Esophagus (tissue), 2 donors: ENCODE data around the gene DPF1. TPM values are rescaled to one million over a fixed set of nuclear protein-coding genes. Genes with fewer than 3 reads are reported as not detected.
A peak's percentile ranks its signal among the peaks of the same experiment; 100 is the strongest.

Source experiments
- H3K27ac ChIP-seq, 2 donors: one replicate each; pipeline ENCODE4 v1.5.1; 2013; ENCODE audit warnings: low read depth in 2 of 2, mild to moderate bottlenecking in 2 of 2, inconsistent platforms in 1 of 2, low read length in 1 of 2, moderate library complexity in 1 of 2
- H3K27me3 ChIP-seq, 2 donors: one replicate each; pipeline ENCODE4 v1.6.1; 2013; ENCODE audit warnings: low read length in 2 of 2, control low read depth in 1 of 2, mild to moderate bottlenecking in 1 of 2; ENCODE audit not compliant: insufficient read depth in 2 of 2, control insufficient read depth in 1 of 2
- H3K36me3 ChIP-seq, 2 donors: one replicate each; pipeline ENCODE4 v1.6.1; 2013; ENCODE audit warnings: low read length in 1 of 2; ENCODE audit not compliant: control insufficient read depth in 2 of 2, insufficient read depth in 2 of 2
- H3K4me1 ChIP-seq, 2 donors: one replicate each; pipeline ENCODE4 v1.6.1; 2013; ENCODE audit warnings: low read length in 1 of 2; ENCODE audit not compliant: control insufficient read depth in 2 of 2, insufficient read depth in 2 of 2
- H3K4me3 ChIP-seq, 2 donors: one replicate each; pipeline ENCODE4 v1.5.1; 2013; ENCODE audit warnings: low read length in 2 of 2, mild to moderate bottlenecking in 2 of 2, low read depth in 1 of 2, moderate library complexity in 1 of 2
- H3K9me3 ChIP-seq, 2 donors: one replicate each; pipeline ENCODE4 v1.6.1; 2013; ENCODE audit warnings: mild to moderate bottlenecking in 2 of 2, low read depth in 1 of 2, low read length in 1 of 2, moderate library complexity in 1 of 2; ENCODE audit not compliant: control insufficient read depth in 2 of 2, insufficient read depth in 1 of 2
- WGBS, 2 donors: extraction: QIAGEN DNeasy Blood & Tissue Kit; methylation state at CpG; one replicate each; pipeline ENCODE4 v1.1.7; 2013; 5-methylcytosine and 5-hydroxymethylcytosine counted together
- polyA plus RNA-seq, 2 donors: library from polyadenylated mRNA; stranded (reverse); fragments of 200-250 nt; gene quantifications; one replicate each; pipeline ENCODE4 v1.2.3, GENCODE V29; 2013
- donor health status: healthy with polysubstance abuse.
- donor health status: Bipolar disorder and iron deficiency.

Gene DPF1
- under 1 TPM; 0.06 to 0.08 TPM for polyA plus RNA-seq

DNA sequence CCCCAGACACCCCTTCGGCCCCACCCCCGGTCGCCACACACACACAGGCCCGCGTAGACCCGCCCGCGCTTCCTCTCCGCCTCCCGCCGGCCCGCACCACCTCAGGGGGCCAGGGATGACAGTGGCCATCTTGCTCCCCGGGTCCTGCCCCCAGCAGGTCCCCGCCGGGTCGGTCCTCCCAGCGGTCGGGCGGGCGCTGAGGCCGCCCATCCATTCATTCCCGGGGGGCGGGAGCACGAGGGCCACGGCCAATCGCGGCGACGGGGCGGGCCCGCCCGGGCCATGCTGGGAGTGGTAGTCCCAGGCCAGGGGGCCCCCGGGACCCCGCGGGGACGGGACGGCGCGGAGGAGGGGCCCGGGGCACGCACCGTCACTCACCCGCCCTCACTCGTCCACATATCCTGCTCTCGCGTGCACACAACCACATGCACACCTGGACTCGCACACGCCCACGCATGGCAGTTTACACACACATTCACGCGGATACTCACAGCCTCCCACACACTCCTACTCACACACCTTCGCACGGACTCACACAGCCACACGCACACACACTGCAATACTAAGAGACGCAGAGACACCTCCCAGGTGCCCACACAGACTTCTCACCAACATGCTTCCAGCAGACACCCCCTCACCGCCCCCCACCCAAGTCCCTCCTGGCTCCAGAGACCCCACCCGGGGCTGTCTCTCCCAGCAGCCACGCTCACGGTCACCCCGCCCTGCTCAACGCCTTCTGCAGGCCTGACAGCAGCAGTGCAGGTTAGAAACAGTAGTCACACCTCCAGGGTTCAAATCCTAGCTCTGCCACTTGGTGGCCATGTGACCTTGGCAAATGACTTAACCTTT, at the start of gene DPF1:
DPF1 (minus strand) TSS at position 209 of the 849 bp plus-strand sequence; CDS start at position 129, 80 bp downstream.
- peaks cover 0 to 24% of the 10 kb centered on the region in 2 donors for H3K27me3 ChIP-seq
- H3K4me3 ChIP-seq: peak within 1 kb of the TSS; percentile 41 to 42
- H3K27ac ChIP-seq: no peak within 1 kb of the TSS
- no peaks in the 10 kb centered on the region for H3K9me3 ChIP-seq
- WGBS, 2 donors: 3 to 4% methylated on average over 44 to 61 of the region's 61 CpGs
- peaks cover 3 to 14% of the 10 kb centered on the region in 2 donors for H3K4me1 ChIP-seq
- no peaks in the 10 kb centered on the region for H3K36me3 ChIP-seq

DNA sequence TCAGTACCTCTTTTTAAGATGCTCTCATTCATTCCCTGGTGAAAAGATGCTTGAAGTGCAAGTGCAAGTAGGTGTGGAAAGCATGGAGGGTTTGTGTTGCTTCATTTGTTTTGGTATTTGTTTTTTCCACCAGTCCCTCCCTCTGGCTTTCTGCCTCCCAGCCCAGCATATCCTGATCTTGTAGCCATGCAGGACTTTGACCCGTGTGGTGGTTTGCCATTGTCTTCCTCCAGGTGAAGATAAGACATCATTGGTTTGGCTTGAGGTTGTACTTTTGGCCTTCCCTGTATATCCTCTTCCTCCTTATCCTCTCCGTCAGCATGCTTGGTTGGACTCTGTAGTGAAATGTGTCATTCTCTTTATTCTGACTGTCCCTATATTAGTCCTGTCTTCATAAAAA, 49.5 kb upstream of the DPF1 start:
- Histone ChIP-seq H3K27ac (no peak overlapping the region), H3K9me3 (no peaks in the 10 kb centered on the region), H3K27me3 (no peaks in the 10 kb centered on the region), H3K4me1 (peaks cover 0 to 6% of the 10 kb centered on the region in 2 donors), H3K36me3 (no peaks in the 10 kb centered on the region), H3K4me3 (no peak overlapping the region)
- WGBS, 2 donors: 68 to 71% methylated on average over 2 of the region's 2 CpGs

DNA sequence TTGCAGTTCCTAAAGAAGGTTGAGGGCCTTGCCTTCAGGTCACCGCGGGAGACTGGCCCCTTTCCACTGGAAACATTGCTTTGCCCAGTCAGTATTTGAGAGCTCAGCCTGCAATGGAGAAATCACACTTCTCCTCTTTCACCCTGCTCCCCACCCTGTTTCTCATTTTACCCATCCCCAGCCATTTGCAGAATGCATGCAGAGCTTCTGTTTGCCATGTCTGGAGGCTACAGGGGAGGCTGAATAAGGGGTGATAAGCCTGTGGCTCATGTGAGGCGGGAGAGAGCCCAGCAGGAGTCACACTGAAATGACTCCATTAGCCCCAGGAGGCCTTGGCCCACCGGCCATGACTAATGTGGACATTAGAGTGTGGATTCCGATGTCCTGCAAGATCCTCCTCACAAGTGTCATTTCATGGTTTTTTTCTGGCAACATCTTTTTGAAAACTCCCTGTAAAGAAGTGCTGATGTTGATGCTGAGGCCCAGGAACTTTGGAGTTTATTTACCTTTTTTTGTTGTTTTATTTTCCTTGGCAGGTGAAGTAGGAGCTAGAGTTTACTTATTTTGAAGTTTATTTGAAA, 46.7 kb upstream of the DPF1 start:
- WGBS, 2 donors: 81 to 84% methylated on average over 5 of the region's 5 CpGs
- H3K4me3 ChIP-seq: no peak overlapping the region
- no peak overlapping the region for H3K27ac ChIP-seq
- H3K36me3 ChIP-seq: no peaks in the 10 kb centered on the region
- H3K9me3 ChIP-seq: no peaks in the 10 kb centered on the region
- H3K27me3 ChIP-seq: no peaks in the 10 kb centered on the region
- peaks cover 2 to 7% of the 10 kb centered on the region in 2 donors for H3K4me1 ChIP-seq

DNA sequence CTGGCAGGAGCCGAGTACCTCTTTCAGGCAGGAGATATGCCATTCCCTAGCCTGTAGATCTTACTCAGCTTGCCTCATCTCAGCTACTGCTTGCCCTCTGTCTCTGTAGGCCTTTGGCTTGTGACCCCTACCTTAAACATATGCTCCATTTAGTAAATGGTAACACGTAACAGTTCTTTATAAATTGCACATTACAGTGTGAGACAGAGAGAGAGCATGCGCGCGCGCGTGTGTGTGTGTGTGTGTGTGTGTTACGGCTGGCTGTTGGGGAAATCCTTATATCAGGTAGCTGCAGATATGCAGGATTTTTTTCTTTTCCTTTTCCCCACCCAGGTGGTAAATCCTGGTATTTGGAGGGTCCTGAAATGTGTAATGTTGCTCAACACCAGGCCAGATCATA, 44.5 kb upstream of the DPF1 start:
- H3K4me1 ChIP-seq: peaks cover 2 to 15% of the 10 kb centered on the region in 2 donors
- WGBS, 2 donors: 50 to 71% methylated on average over 8 of the region's 8 CpGs
- H3K27ac ChIP-seq: peak overlapping the region in 1 of 2 donors; percentile 59
- H3K36me3 ChIP-seq: no peaks in the 10 kb centered on the region
- H3K9me3 ChIP-seq: no peaks in the 10 kb centered on the region
- H3K4me3 ChIP-seq: peak overlapping the region in 1 of 2 donors; percentile 95
- H3K27me3 ChIP-seq: no peaks in the 10 kb centered on the region

DNA sequence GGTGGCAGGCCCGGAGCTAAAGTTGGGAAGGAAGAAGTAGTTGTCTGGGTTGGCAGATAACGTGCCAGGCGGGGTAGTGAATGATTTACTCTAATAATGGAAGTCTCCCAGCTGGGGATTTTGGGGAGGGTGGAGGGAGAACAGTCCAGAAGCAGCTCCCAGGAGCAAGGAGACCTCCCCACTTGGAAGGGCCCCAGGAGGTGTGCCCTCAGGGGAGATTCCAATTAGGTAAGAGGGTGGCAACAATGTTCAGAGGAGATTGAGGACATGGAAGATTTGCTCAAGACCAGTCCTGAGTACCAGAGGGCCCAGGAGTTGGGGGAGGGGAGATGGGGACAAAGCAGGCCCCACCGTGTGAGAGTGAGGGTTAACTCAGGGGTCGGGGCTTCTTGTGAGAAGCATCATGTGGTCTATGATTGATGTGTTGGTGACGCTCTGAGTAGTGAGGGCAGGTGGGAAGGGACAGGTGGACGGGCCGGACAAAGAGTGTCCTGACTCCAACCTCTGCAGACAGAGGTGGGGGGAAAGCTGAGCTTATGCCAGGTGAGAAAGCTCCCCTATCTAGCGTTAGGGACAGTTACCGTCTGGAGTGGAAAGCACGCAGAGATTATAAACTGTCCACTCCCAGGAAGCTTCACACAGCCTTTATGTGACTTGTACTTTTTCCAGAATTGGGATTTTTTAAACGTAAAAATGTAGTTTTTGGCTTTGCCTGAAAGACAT, 43.9 kb upstream of the DPF1 start:
- peak overlapping the region in 1 of 2 donors; percentile 95 for H3K4me3 ChIP-seq
- WGBS, 2 donors: 45 to 52% methylated on average over 12 of the region's 12 CpGs
- peaks cover 2 to 16% of the 10 kb centered on the region in 2 donors for H3K4me1 ChIP-seq
- peak overlapping the region; percentile 95 to 96 for H3K27ac ChIP-seq
- no peaks in the 10 kb centered on the region for H3K27me3 ChIP-seq
- H3K36me3 ChIP-seq: no peaks in the 10 kb centered on the region
- H3K9me3 ChIP-seq: no peaks in the 10 kb centered on the region

DNA sequence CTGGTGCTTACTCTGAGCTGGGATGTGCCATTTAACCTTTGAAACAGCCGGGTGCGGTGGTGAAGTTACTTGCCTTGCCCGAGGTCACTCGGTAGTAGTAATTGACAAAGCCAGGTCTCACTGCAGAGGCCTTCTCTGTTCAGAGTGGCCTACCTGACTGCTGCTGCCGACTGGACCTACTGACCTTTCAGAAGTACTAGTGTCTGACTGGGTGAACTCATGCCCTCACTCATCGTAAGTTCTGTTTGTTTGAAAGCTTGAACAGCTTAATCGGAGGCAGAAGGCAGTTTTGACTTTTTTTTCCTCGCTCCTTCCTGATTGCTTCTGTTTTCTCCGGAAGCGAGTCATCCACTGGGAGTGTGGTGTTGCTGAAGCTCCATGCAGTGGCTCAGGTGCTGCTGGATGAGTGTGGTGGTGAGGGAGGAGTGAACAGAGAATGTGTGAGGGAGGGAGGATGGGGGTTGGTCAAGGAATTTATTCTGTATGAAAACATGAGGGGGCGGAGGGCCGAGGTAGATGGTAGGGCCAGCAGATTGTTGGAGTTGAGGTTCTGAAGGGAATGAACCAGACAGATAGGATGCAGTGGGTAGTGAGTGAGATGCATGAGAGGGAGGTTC, 43.1 kb upstream of the DPF1 start:
- H3K27ac ChIP-seq: peak overlapping the region; percentile 95 to 96
- WGBS, 2 donors: 48 to 54% methylated on average over 12 of the region's 12 CpGs
- no peaks in the 10 kb centered on the region for H3K27me3 ChIP-seq
- H3K4me1 ChIP-seq: peaks cover 2 to 16% of the 10 kb centered on the region in 2 donors
- H3K36me3 ChIP-seq: no peaks in the 10 kb centered on the region
- H3K9me3 ChIP-seq: no peaks in the 10 kb centered on the region
- peak overlapping the region; percentile 29 to 95 for H3K4me3 ChIP-seq

DNA sequence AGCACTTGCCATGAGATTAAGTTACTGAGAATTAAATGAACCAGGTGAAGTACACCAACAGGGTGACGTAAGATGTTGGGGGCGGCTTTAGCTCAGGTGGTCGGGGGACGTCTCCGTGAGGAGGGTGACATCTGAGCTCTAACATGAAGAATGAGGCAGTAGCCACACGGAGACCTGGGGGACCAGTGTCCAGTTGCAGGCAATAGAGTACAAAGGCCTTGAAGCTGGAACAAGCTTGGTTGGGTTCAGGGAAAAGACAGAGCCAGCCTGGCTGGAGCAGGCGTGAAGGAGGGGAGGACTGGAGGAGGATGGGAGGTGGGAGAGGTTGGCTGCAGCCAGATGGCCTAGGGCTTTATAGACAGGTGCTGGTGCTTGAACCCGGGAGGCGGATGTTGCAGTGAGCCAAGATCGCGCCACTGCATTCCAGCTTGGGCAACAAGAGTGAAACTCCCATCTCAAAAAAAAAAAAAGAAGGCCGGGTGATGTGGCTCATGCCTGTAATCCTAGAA, 42.0 kb upstream of the DPF1 start:
- Histone ChIP-seq H3K27me3 (no peaks in the 10 kb centered on the region), H3K9me3 (no peaks in the 10 kb centered on the region), H3K4me1 (peaks cover 2 to 16% of the 10 kb centered on the region in 2 donors), H3K4me3 (peak overlapping the region; percentile 91 to 95), H3K36me3 (no peaks in the 10 kb centered on the region), H3K27ac (peak overlapping the region; percentile 95 to 96)
- 37 to 56% methylated on average over 12 of the region's 12 CpGs for WGBS, 2 donors

DNA sequence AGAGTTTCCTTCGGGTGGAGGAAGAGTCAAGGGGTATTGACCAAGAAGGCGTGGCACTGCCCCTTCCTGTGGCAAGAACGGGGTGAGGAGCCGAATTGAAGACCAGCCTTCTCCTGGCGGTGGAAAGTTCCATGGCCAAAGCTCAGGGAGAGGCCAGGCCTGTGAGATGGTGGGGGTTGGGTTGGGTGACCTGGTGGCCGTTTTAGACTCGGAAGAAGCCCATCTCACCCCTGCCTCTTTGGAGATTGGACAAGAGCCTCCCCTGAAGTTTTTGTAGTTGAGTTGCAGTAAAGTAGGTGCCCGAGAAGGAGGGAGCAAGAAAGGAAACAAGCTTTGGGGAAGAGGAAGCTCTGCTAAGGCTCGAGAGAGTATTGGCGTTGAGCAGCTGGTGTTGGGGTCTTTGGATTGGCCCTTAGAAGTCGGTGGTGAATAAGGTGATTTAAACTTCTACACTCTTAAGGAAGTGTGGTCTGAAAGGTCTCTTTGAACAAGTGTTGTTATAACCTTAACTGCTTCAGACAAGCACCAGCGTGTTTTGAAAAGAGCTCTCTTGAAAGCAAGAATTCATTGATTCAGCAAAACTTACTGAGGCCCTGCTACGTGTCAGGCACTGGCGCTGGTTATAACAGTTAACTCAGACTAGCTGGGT, 41.3 kb upstream of the DPF1 start:
- H3K27ac ChIP-seq: peak overlapping the region; percentile 95 to 96

More for the DNA sequence above, 41.3 kb upstream of the DPF1 start:
- Histone ChIP-seq H3K4me1 (peaks cover 2 to 16% of the 10 kb centered on the region in 2 donors), H3K27me3 (no peaks in the 10 kb centered on the region), H3K36me3 (no peaks in the 10 kb centered on the region), H3K9me3 (no peaks in the 10 kb centered on the region), H3K4me3 (peak overlapping the region; percentile 91 to 95)
- WGBS, 2 donors: 35 to 40% methylated on average over 14 of the region's 14 CpGs
